Endothelial cell of umbilical vein (primary cell): ENCODE measurements around the gene COMP. TPM values are rescaled to one million over a fixed set of nuclear protein-coding genes. Genes with fewer than 3 reads are reported as not detected.
A peak's percentile ranks its signal among the peaks of the same experiment; 100 is the strongest.

Experiments used
- BruUV-seq: library from RNA; stranded (reverse); fragments of 400-500 nt; replicated peaks from 2 replicates; lab custom pipeline; 2021; lab: Mats Ljungman, UMichigan
- CTCF ChIA-PET: fragments of 300-600, 350-600 bp; sonication (Branson Sonifier 250); formaldehyde crosslinking; loops from one replicate; lab custom pipeline; 2021; ENCODE audit warnings: antibody characterized with exemption, inconsistent platforms; lab: Charles Lee
- POLR2A ChIA-PET: fragments of 300-600, 350-600 bp; sonication (Branson Sonifier 250); formaldehyde crosslinking; loops from one replicate; lab custom pipeline; 2021; ENCODE audit warnings: antibody characterized with exemption, inconsistent platforms; lab: Charles Lee
- DNase-seq: peaks from one replicate; pipeline ENCODE4 v3.0.0-alpha.2; 2011; ENCODE audit warnings: low read depth, low spot score
- FAIRE-seq: peaks from 2 replicates; lab custom pipeline; 2011; peaks lifted over from hg19 to GRCh38; lab: Jason Lieb, UNC
- H2AFZ ChIP-seq: 2 replicates; pipeline ENCODE4 v1.6.0; 2012; ENCODE audit warnings: low read depth, low read length, control low read depth, inconsistent platforms
- H3K27ac ChIP-seq: 2 replicates; pipeline ENCODE4 v1.5.1; 2011; ENCODE audit warnings: low read depth, mild to moderate bottlenecking, control low read depth, low read length, moderate library complexity; ENCODE audit not compliant: insufficient read depth
- H3K27me3 ChIP-seq, 2 experiments: 2 replicates each; pipeline versions ENCODE4 v1.6.0 to v1.6.1; 2011; ENCODE audit warnings: low read length in 2 of 2, mixed read lengths in 1 of 2; ENCODE audit not compliant: control insufficient read depth in 2 of 2, insufficient read depth in 2 of 2
- H3K36me3 ChIP-seq, 2 experiments: 2 replicates in 1 of 2; 3 replicates in 1 of 2; pipeline ENCODE4 v1.5.1; 2011; ENCODE audit warnings: low read length in 2 of 2, mild to moderate bottlenecking in 1 of 2, moderate library complexity in 1 of 2; ENCODE audit not compliant: control insufficient read depth in 2 of 2, insufficient read depth in 2 of 2; ENCODE audit errors: extremely low read depth in 1 of 2
- H3K4me1 ChIP-seq: 3 replicates; pipeline ENCODE4 v1.5.1; 2011; ENCODE audit warnings: mild to moderate bottlenecking, low read length; ENCODE audit not compliant: control insufficient read depth, insufficient read depth; ENCODE audit errors: extremely low read depth
- H3K4me2 ChIP-seq: 2 replicates; pipeline ENCODE4 v1.6.1; 2011; ENCODE audit warnings: low read length, control low read depth, mixed read lengths; ENCODE audit not compliant: insufficient read depth
- H3K4me3 ChIP-seq, 3 experiments: fragments of 200-600 bp in 1 of 3; sonication (generic), shearing (Covaris generic) in 1 of 3; replicated peaks in 1 of 3; 2 replicates each; pipeline ENCODE4 v1.5.1; 2011 to 2016; ENCODE audit warnings: control low read depth in 3 of 3, low read length in 3 of 3, mild to moderate bottlenecking in 2 of 3, inconsistent platforms in 1 of 3, low read depth in 1 of 3, moderate library complexity in 1 of 3; ENCODE audit not compliant: insufficient read depth in 1 of 3
- H3K79me2 ChIP-seq: 2 replicates; pipeline ENCODE4 v1.6.0; 2012; ENCODE audit warnings: low read length, inconsistent platforms; ENCODE audit not compliant: control insufficient read depth, insufficient read depth
- H3K9ac ChIP-seq: replicated peaks from 2 replicates; pipeline ENCODE3; 2011; ENCODE audit warnings: low read length, control low read depth; ENCODE audit not compliant: insufficient read depth; ENCODE audit errors: extremely low read depth
- H3K9me1 ChIP-seq: replicated peaks from 3 replicates; pipeline ENCODE4 v1.6.0; 2011; ENCODE audit warnings: mild to moderate bottlenecking, low read length; ENCODE audit not compliant: control insufficient read depth, insufficient read depth; ENCODE audit errors: extremely low read depth
- H3K9me3 ChIP-seq: replicated peaks from 2 replicates; pipeline ENCODE4 v1.5.1; 2012; ENCODE audit warnings: low read length, inconsistent platforms; ENCODE audit not compliant: control insufficient read depth, insufficient read depth
- H4K20me1 ChIP-seq: replicated peaks from 2 replicates; pipeline ENCODE3; 2011; ENCODE audit warnings: mild to moderate bottlenecking, low read length; ENCODE audit not compliant: control insufficient read depth, insufficient read depth; ENCODE audit errors: extremely low read depth
- CTCF ChIP-seq, 2 donors: IDR thresholded peaks; 1 replicate in 1 of 2; 2 replicates in 1 of 2; pipeline ENCODE4 v1.5.1; 2011; ENCODE audit warnings: low read length in 2 of 2, mild to moderate bottlenecking in 2 of 2, moderate library complexity in 2 of 2, control low read depth in 1 of 2, inconsistent platforms in 1 of 2, low read depth in 1 of 2; ENCODE audit not compliant: insufficient read depth in 1 of 2; ENCODE audit errors: extremely low read depth in 1 of 2
- EZH2 ChIP-seq: IDR thresholded peaks from 2 replicates; pipeline ENCODE4 v1.6.1; 2012; ENCODE audit warnings: borderline replicate concordance, low read depth, mild to moderate bottlenecking, moderate library complexity, low read length, inconsistent platforms; ENCODE audit not compliant: severe bottlenecking
- FOS ChIP-seq: IDR thresholded peaks from 2 replicates; pipeline ENCODE4 v1.6.1; 2011; ENCODE audit warnings: mild to moderate bottlenecking, low read length, moderate library complexity, borderline replicate concordance; ENCODE audit not compliant: insufficient read depth
- GATA2 ChIP-seq: IDR thresholded peaks from 2 replicates; pipeline ENCODE4 v1.7.0; 2011; ENCODE audit warnings: low read depth, mild to moderate bottlenecking, moderate library complexity, mixed read lengths, low read length; ENCODE audit not compliant: insufficient read length, insufficient read depth
- JUN ChIP-seq: IDR thresholded peaks from 2 replicates; pipeline ENCODE4 v1.6.1; 2011; ENCODE audit warnings: borderline replicate concordance, low read depth; ENCODE audit not compliant: insufficient read length, insufficient read depth
- MAX ChIP-seq: IDR thresholded peaks from 2 replicates; pipeline ENCODE4 v1.6.1; 2011; ENCODE audit not compliant: insufficient read depth, insufficient read length
- MYC ChIP-seq: IDR thresholded peaks from one replicate; pipeline ENCODE4 v1.6.1; 2011; ENCODE audit warnings: mild to moderate bottlenecking, low read depth, low read length
- POLR2A ChIP-seq: IDR thresholded peaks from 2 replicates; pipeline ENCODE4 v1.6.1; 2012; ENCODE audit warnings: low read depth, mild to moderate bottlenecking, control low read depth, low read length
- POLR2AphosphoS5 ChIP-seq: IDR thresholded peaks from 2 replicates; pipeline ENCODE4 v1.6.1; 2012; ENCODE audit warnings: low read depth, mild to moderate bottlenecking, control low read depth, low read length, moderate library complexity; ENCODE audit not compliant: insufficient read depth
- dilution Hi-C: fragments of 300-500 bp; cut with MboI; formaldehyde crosslinking; loops from one replicate; pipeline ENCODE4 v1.15.0; 2019; ENCODE audit warnings: low sequenced_read_pairs; ENCODE audit not compliant: extremely low pct_ligation_motif_present
- intact Hi-C: fragments of 100-400 bp; cut with micrococcal nuclease; formaldehyde crosslinking; loops from one replicate; pipeline ENCODE4 v1.10.0; 2022
- polyA plus RNA-seq, 4 experiments: library from polyadenylated mRNA; depleted of rRNA in 3 of 4; stranded (reverse) in 3 of 4; unstranded in 1 of 4; fragments of >200 nt; gene quantifications; 2 replicates each; pipeline versions ENCODE4 v1.2.1 to v1.2.3, GENCODE V29; 2011 to 2012; ENCODE audit warnings: missing spikeins in 1 of 4
- total RNA-seq: library from RNA; stranded (reverse); gene quantifications from 2 replicates; pipeline ENCODE4 v1.2.3, GENCODE V29; 2021

COMP gene
- total and polyA plus RNA-seq, 2 donors (not counting 3 experiments of a cell fraction or from before 2014, with no cell fraction given): not detected

GRCh38 chr19:18834644-18834984, 43.5 kb upstream of the COMP start:
- H4K20me1 ChIP-seq: peaks cover 9% of the 10 kb centered on the region
- H3K27me3 ChIP-seq: no peaks in the 10 kb centered on the region
- H3K9me3 ChIP-seq: no peaks in the 10 kb centered on the region
- H3K9ac ChIP-seq: no peak overlapping the region
- FAIRE-seq (no peak), DNase-seq (no peak)
- peaks cover 0 to 4% of the 10 kb centered on the region in 2 experiments for H3K36me3 ChIP-seq
- intact Hi-C loops (no loop called here), dilution Hi-C loops (no loop called here)
- BruUV-seq: no TSS peak
- ChIA-PET POLR2A (no interaction called here), CTCF (interaction anchor here (5.3 kb wide), 1 partner anchor 15 kb away, joined by 79 read pairs; no protein-coding TSS in a partner anchor)
- H3K4me2 ChIP-seq: peak overlapping the region; percentile 96
- H3K9me1 ChIP-seq: no peaks in the 10 kb centered on the region
- peak overlapping the region in 1 of 3 experiments; percentile 86 for H3K4me3 ChIP-seq
- H3K4me1 ChIP-seq: peaks cover 30% of the 10 kb centered on the region
- H2AFZ ChIP-seq: no peak overlapping the region
- no peak overlapping the region for H3K27ac ChIP-seq
- TF ChIP-seq JUN (no peak), POLR2A (no peak), GATA2 (no peak), MYC (no peak), EZH2 (no peak), FOS (no peak), MAX (no peak), POLR2AphosphoS5 (no peak), CTCF (IDR thresholded peaks at IDR 0.05; ENCODE audit: extremely low read depth in 1 of 2, insufficient read depth in 1 of 2, low read depth in 1 of 2, low read length in 2 of 2) (no peak)
- H3K79me2 ChIP-seq: peaks cover 77% of the 10 kb centered on the region
